HG03378 (cell line): ENCODE results near the gene LY6G6D.
"Not testable (repeated sequence)": the region's sequence is repeated elsewhere in the genome, so short reads cannot be mapped to it uniquely, and the experiment has no call there.

Experiments used
- ATAC-seq: cut with Tn5 transposase; IDR thresholded peaks from one replicate; pipeline ENCODE4 v1.9.1; 2021; ENCODE audit warnings: mild to moderate bottlenecking, moderate library complexity; ENCODE audit not compliant: unreplicated experiment

LY6G6D gene

DNA sequence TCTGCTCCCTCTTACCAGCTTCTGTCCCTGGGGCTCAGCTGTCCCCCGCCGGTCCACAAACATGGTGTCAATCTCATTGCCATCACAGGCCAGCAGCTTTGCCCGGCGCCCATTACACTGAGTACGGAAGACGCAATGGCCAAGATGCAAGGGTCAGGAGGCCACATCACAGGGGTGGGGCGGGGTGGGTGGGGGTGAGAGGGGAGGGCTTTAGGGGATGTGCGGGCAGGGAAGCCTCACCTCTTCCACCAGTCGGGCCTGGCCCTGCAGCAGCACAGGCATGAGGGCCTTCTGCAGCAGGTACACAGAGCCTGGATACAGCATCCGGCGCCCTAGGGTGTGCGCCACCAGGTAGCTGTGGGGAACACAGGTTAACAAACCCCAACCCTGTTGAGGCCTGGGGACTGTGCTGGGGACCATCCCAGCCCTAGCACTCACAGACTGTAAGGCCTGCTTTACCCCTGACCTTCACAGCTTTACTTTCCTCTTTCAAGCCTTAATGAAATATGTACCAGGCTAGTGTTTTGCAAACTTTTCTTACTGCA lies 23.5 kb upstream of the LY6G6D start:
- no peak for ATAC-seq

DNA sequence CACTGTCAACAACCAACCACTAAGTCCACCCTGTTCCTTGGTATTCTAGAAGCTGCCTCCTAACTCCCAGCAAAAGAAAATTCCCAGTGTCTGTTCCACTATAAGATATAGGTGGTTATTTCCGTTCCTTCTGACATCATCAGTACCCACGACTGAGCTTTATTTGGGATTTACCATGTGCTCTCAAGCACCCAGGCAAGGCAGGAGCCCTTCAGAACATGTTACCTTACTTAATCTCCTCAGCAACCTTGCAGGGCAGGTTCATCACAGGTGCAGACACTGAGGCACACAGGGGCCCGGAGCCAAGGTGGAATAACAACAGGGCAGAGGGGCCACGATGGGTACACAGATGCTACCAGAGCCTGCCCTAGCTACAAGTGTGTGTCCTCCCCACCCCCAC lies 22.8 kb upstream of the LY6G6D start:
- no peak for ATAC-seq

DNA sequence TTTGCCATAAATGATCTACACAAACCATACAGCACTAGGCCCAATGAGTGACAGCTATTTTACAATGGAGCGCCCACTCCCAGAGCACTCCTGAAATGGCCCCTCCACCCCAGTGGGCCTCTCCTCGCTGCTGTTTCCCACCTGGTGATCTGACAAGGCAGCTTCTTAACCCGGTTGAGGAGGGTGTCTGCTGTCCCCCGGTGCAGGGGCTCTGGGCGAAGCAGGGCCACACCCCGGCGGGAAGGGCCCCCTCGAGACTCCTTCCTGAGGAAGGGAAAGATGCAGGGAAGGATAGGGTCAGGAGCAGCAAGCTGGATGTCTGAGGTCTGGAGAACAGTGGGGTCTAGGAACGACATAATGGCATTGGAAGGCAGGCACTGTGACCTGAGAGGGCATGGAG lies 22.3 kb upstream of the LY6G6D start:
- no peak for ATAC-seq

DNA sequence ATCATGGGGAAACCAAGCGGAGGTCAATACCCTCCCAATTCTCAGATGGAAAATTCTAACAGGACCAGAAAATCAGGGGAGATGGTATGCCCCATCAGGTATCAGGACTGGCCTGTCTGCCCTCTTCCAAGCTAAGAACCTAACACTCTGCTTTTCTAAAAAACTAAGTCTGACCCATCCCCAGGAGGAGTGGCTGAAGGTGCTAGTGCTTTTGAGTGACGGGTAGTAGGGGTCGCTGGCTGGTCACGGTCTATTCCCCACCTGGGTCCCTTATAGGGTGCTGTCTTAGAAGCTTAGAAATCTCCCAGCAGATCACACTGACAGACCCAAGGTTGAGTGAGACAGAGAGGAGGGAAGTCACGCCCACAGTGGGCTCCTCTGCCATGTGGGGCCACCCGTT lies 21.6 kb upstream of the LY6G6D start:
- ATAC-seq: no peak

DNA sequence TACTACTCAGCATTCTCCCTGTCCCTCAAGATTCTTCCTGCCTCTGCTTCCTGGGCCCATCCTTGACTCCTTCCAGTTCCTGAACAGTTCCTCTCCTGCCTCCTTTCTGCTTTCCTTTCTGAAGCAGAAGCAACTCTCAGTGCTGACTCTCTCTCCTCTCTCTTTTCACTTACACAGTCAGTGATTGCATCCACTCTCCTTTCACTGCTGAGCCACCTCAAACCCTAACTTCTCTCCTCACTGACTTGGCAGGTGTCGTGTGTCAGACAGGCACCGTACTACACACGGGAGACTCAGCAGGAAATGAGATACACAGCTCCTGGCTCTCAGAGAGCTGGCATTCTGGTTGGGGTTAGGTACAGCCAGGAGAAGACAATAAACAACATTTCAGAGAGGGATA lies 17.6 kb upstream of the LY6G6D start:
- ATAC-seq: no peak

DNA sequence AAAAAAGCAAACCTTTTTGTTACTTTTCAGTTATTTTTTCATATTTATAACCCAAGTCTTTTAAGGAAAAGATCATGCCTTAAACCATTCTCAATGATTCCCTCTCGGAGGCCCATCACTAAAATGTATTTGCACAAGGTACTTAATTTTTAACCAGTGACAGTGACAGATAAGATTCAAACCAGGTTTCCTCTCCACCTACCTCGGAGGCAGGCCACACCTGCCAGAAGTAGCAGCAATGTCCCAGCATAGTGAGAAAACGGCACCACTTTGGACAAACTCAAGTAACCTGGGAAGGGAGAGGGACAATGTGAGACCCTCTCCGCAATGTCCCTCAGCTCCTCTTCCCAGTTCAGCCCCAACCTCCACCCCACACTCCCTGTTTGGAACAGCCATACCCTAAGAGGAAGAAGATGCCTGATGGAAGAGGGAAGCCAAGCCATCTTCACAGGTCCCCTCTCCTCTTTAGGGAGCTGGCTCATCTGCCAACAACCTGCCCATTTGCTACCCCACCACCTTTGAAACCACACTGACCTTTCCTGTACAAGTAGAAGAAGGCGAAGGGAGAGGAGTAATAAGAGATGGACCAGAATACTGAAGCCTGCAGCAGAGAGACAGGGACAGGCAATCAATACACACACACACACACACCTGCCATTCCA lies 14.3 kb upstream of the LY6G6D start:
- ATAC-seq: no peak

DNA sequence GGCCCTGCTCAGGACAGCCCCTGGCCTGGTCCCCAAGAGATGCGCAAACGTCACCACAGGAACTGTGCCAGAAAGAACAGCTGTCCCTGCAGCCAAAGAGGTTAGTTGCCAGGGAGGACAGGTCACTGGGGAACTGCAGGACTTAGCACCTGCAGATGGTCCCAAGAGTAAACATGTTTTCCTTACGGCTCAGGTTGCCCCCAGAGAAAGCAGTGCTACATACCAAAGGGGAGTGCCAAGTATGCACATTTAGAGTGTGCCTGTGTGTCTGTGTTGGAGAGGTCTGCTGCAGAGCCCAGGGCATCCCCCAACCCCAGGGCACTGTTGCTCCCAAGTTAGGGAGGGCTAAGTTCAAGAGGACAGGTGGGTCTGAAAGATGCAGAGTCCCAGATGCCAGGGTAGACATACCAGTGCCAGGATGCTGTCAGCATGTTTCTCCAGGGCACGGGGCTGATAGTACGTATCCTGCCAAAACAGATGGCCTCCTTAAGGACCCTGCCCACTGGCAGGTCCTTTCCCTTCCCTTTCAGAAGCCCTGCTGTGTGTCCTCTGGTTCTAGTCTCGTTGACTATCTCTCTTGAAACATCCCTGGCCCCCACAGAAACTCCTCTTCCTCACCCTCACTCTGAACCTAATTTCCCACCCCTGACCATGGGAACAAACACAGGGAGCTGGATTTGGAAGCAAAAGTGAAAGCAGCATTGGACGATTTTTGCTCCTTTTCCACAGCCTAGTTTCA lies 13.3 kb upstream of the LY6G6D start:
- no peak for ATAC-seq

DNA sequence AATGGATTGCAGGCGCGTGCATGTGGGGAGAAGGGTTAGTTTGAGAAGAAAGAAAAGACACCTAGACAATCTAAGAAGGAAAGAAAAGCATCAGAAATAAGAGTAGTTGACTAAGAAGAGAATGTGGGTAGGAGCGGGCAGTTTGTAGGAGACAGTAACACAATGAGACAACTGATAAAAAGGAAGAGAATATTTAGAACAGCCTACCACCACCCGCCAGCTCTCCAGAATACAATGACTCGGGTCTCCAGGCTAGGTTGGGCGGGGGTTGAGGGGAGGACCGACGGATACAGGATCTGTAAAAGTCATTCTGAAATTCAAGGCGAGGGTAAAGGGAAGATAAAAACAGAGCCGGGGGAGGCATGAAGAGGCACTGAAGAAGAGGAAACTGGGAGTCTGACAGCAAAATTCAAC lies 12.7 kb upstream of the LY6G6D start:
- no peak for ATAC-seq

DNA sequence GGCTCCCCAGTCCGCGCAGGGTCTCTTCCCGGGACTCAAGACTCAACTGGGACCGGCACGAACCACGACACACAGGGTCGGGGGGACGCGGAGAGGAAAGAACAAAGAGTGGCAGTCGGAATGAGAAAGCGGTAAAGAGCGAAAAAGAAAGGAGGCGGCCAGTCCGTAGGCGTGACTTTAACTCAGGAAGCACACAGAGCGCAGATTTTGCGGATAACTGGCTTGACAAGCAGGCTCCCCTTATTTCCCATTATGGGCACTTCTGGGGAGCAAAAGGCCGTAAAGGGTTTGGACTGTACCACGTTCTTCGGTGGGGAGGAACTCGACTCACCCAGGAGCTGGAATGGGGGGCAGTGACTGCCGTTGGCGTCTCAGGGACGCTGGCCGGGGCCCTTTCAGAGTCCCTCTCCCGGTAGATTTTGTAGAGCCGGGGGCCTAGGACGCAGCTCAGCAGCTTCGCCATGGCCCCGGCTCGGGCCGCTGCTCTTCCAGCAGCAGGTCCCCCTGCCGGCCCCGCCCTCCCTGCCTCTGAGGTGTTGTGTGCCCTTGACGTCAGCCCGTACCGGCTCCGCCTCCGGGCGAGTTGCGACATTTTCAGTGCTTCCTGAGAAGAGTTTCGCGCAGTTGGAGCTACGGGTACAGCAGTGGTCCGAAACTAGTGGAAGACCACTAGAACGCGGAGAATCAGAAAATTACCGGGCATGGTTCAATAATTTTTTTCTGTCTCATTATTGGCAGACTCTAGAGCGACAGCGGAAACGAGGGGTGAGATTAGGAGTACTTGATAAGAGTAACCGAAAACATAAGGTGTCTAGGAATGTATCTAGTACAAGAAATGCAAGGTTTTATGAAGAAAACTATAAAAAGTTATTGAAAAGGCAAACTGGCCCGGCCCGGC lies 12.1 kb upstream of the LY6G6D start, which contains the start of gene ABHD16A:
ABHD16A (minus strand) TSS at position 506 of the 898 bp plus-strand sequence; CDS start at position 463, 43 bp downstream.
- ATAC-seq: peak; percentile 80

DNA sequence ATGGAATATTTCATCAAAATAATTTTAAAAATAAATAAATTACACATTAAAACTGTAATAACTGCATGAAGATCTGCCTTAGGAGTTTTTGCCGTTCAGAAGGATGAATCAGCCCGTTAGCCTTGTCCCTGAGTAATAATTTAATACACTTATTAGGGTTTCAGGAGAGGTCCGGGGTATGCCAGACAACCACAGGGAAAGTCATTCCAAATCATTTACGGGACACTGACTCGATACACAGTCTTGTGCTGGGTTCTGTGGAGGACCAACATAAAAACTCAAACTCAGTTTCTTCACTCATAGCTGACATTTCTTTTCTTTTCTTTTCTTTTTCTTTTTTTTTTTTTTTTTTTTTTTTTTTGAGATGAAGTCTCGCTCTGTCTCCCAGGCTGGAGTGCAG lies 9.2 kb upstream of the LY6G6D start:
- ATAC-seq: no peak

DNA sequence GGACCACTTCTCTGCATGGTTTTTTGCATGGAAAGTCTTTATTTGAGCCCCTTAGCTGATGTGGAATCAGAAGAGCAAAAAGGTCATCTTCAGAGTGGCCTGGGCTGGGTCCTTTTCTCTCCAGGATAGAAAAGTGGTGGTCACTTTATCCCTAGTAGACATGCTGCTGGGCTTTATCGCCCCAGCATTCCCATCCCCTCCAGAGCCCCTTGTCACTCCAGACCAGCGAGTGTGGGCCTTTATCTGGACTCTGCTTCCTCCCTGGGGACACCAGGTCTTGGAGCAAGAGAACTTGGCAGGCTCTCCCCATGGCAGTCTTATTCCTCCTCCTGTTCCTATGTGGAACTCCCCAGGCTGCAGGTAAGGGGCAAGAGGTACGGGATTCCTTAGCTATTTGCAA lies 8.5 kb upstream of the LY6G6D start, which contains the start of gene LY6G6F:
LY6G6F (plus strand) TSS at position 268 of the 400 bp plus-strand sequence; CDS start at position 309, 41 bp downstream.
- no peak for ATAC-seq

DNA sequence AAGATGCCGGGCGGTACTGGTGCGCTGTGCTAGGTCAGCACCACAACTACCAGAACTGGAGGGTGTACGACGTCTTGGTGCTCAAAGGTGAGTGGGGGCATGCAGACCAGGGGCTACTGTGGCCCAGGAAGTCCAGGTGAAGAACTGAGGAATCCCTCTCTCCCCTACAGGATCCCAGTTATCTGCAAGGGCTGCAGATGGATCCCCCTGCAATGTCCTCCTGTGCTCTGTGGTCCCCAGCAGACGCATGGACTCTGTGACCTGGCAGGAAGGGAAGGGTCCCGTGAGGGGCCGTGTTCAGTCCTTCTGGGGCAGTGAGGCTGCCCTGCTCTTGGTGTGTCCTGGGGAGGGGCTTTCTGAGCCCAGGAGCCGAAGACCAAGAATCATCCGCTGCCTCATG lies 7.4 kb upstream of the LY6G6D start:
- ATAC-seq: no peak

DNA sequence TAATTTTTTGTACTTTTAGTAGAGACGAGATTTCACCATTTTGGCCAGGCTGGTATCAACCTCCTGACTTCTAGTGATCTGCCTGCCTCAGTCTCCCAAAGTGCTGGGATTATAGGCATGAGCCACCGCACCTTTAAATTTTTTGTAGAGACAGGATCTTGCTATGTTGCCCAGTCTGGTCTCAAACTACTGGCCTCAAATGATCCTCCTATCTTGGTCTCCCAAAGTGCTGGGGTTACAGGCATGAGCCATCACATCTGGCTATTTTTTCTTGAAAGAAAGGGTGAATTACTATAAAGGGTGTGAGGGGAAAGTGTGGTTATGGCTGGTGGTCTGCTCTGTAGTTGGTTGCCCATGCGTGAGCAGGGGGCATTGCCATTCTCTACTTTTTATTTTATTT lies 6.9 kb upstream of the LY6G6D start:
- no peak for ATAC-seq

DNA sequence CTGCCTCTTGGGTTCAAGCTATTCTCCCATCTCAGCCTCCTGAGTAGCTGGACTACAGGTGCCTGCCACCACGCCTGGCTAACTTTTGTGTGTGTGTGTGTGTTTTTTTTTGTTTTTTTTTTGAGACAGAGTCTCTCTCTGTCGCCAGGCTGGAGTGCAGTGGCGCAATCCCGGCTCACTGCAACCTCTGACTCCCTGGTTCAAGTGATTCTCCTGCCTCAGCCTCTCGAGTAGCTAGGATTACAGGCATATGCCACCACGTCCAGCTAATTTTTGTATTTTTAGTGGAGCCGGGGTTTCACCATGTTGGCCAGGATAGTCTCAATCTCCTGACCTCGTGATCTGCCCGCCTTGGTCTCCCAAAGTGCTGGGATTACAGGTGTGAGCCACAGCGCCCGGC lies 6.0 kb upstream of the LY6G6D start:
- ATAC-seq: not testable (repeated sequence)

DNA sequence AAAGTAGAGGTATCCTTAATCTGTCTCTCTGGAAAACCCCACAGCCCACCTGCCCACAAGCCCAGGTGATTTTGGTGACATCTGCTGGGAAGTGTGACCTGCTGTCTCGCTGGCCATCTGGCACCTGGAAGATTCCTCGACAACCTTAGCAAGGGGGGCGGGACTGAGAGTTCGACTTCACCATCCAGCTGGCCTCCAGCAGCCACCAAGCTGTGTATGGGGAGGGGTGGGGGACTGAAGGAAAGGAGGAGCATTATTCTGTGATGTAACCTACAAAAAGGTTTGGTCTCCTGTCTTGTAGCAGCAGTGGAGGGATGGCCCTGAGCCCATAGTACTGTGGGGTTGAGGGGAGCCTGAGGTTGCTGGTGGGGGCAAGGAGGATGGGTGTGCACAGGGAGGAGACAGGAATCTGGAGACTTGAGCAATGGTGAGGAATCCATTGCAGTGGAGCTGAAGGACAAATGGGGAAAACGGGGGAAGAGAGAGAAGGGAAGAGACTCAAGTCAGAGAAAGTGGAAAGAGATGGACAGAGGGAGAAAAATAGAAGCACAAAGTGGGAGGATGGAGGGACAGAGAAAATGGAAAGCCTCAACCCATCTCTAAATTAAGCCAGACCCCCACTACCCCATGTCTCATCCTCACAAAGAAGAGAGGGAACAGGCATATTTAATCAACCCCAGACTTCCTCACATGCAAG lies 4.5 kb upstream of the LY6G6D start:
- no peak for ATAC-seq

DNA sequence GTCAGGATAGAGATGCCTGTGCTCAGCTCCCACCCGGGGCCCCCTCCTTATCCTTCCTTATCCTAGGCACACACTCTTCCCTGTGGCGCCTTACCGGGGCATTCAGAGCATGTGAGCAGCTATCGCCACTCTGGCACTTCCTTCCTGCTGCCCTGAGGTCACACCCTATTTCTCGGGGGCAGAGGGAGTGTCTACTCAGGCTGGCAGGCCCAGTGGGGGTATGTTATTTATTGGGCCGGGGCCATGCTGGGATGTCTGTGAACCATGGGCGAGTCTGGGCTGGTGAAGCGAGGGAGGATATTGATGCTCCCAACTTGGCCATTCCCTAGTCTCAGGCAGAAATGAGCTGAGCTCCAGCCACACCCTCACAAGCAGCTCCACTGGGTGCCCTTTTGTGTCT lies 3.9 kb upstream of the LY6G6D start:
- ATAC-seq: no peak

DNA sequence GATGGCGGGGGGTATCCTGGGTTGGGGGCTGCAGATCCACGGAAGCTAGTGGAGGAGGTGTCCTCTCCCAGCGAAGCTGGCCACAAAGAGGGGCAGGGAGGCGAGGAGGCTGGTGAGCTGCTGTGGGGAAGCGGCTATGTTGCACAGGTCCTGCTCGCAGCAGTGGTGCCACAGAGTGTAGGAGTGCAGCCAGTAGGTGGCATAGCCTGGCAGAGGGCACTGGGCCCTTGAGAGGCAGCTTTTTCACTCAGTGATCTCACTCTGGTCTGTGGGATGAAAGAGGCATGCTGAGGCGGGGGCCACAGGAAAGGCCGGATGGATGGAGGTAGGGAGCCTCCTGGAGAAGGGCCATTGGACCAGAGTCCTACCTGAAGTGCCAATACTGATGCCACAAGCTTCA lies 2.9 kb upstream of the LY6G6D start:
- ATAC-seq: no peak

DNA sequence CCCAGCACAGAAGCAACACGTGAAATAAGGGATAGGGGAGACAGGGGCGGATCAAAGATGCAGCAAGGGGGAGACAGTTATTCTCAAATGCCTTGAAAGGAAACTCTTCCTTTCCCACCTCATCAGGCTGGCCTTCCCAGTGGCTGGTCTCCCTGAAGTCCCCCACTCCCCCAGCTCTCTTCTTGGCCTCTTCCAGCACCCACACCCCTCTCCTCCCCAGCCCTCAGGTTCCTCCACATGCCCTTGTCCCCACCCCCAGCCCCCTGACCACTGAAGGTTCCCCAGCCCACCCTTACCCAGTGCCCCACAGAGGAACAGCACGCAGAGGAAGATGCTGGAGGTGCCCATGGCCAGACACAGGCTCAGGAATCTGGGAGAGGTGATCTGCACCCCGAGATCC lies 1.7 kb upstream of the LY6G6D start:
- no peak for ATAC-seq

DNA sequence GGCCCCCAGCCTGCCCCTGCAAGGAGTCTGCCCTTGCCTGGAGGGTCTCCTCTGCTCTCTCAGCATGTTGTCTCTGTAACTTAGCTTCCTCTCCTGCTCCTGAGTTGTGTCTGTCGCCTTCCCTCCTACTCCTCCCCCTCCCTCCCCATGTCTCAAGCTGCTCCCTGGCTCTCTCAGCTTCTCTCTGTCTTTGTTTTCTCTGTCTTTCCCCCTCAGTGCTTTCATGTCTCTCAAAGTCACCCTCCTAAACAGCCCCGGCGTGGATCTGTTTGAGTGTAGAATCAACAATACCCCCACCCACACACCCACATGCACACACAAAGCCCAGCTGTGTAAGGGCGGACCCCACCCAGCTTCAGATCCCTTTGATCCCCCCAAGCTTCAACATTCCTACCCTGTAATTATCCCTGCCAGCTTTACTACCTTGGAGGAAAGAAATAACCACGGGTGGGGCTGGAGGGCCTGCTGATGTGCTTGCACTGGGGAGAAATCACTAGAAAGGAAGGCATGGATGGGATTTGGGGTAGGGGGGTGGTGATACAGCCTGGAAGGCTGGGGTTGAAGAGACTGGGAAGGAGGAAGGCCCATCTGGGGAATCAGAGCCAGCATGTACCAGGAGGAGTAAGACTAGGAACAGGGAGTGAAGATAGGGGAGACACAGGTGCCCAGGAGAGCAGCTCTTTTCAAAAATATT lies 1.0 kb upstream of the LY6G6D start:
- ATAC-seq: no peak
